Neuronal stem cell (in vitro differentiated cells): ENCODE data around the gene ZIC4.

Experiments used
- DNase-seq: peaks from one replicate; pipeline ENCODE4 v3.0.0-alpha.2; 2013; ENCODE audit warnings: low spot score
- H2AFZ ChIP-seq: one replicate; pipeline ENCODE4 v1.6.1; 2013; ENCODE audit warnings: mild to moderate bottlenecking, low read length, inconsistent platforms
- H2AK5ac ChIP-seq: 2 replicates; pipeline ENCODE4 v1.6.1; 2013; ENCODE audit warnings: low read depth, mild to moderate bottlenecking, inconsistent platforms, low read length, moderate library complexity, mixed read lengths
- H2BK120ac ChIP-seq: 2 replicates; pipeline ENCODE4 v1.6.1; 2013; ENCODE audit warnings: low read depth, mild to moderate bottlenecking, inconsistent platforms, low read length, moderate library complexity, mixed read lengths
- H2BK12ac ChIP-seq: one replicate; pipeline ENCODE4 v1.6.1; 2013; ENCODE audit warnings: low read length, inconsistent platforms
- H2BK15ac ChIP-seq: 2 replicates; pipeline ENCODE4 v1.6.1; 2013; ENCODE audit warnings: mild to moderate bottlenecking, low read length, inconsistent platforms, mixed read lengths
- H2BK5ac ChIP-seq: one replicate; pipeline ENCODE4 v1.6.1; 2013; ENCODE audit warnings: inconsistent platforms, mild to moderate bottlenecking, low read length, moderate library complexity
- H3K14ac ChIP-seq: one replicate; pipeline ENCODE4 v1.6.1; 2013; ENCODE audit warnings: low read length, inconsistent platforms
- H3K18ac ChIP-seq: 2 replicates; pipeline ENCODE4 v1.6.1; 2013; ENCODE audit warnings: low read length, inconsistent platforms
- H3K23ac ChIP-seq: 2 replicates; pipeline ENCODE4 v1.6.1; 2013; ENCODE audit warnings: low read depth, mild to moderate bottlenecking, mixed read lengths, low read length, inconsistent platforms; ENCODE audit not compliant: poor library complexity
- H3K27ac ChIP-seq: replicated peaks from 3 replicates; pipeline ENCODE4 v1.5.1; 2013; ENCODE audit warnings: low read length, inconsistent platforms
- H3K27me3 ChIP-seq, 3 experiments: 2 replicates each; pipeline ENCODE4 v1.6.1; 2013; ENCODE audit warnings: low read length in 3 of 3, mild to moderate bottlenecking in 2 of 3, inconsistent platforms in 1 of 3, low read depth in 1 of 3, mixed read lengths in 1 of 3, moderate library complexity in 1 of 3; ENCODE audit not compliant: control insufficient read depth in 3 of 3, insufficient read depth in 3 of 3
- H3K36me3 ChIP-seq, 2 donors: replicated peaks in 1 of 2; 2 replicates each; pipeline ENCODE4 v1.6.1; 2013; ENCODE audit warnings: low read length in 2 of 2; ENCODE audit not compliant: control insufficient read depth in 2 of 2, insufficient read depth in 2 of 2
- H3K4ac ChIP-seq: 2 replicates; pipeline ENCODE4 v1.6.1; 2013; ENCODE audit warnings: inconsistent platforms, mild to moderate bottlenecking, low read length, moderate library complexity
- H3K4me1 ChIP-seq, 2 donors: 1 replicate in 1 of 2; 2 replicates in 1 of 2; pipeline ENCODE4 v1.6.1; 2013; ENCODE audit warnings: low read length in 2 of 2, low read depth in 1 of 2; ENCODE audit not compliant: control insufficient read depth in 2 of 2, insufficient read depth in 1 of 2
- H3K4me2 ChIP-seq: one replicate; pipeline ENCODE4 v1.6.1; 2013; ENCODE audit warnings: mild to moderate bottlenecking, low read length, inconsistent platforms; ENCODE audit not compliant: insufficient read depth, poor library complexity, severe bottlenecking
- H3K4me3 ChIP-seq, 2 donors: 2 replicates each; pipeline ENCODE4 v1.5.1; 2013; ENCODE audit warnings: low read length in 2 of 2, mild to moderate bottlenecking in 2 of 2, inconsistent platforms in 1 of 2, moderate library complexity in 1 of 2
- H3K79me1 ChIP-seq: one replicate; pipeline ENCODE4 v1.6.1; 2013; ENCODE audit warnings: low read depth, mild to moderate bottlenecking, inconsistent platforms, low read length, moderate library complexity
- H3K9ac ChIP-seq: one replicate; pipeline ENCODE4 v1.6.1; 2013; ENCODE audit warnings: mild to moderate bottlenecking, low read depth, low read length, inconsistent platforms; ENCODE audit not compliant: poor library complexity
- H3K9me3 ChIP-seq, 2 donors: replicated peaks in 1 of 2; 2 replicates each; pipeline versions ENCODE3 to v1.6.1; 2013; ENCODE audit warnings: low read length in 2 of 2, mild to moderate bottlenecking in 2 of 2, inconsistent platforms in 1 of 2, low read depth in 1 of 2, mixed read lengths in 1 of 2, moderate library complexity in 1 of 2; ENCODE audit not compliant: control insufficient read depth in 2 of 2, insufficient read depth in 1 of 2
- H4K8ac ChIP-seq: one replicate; pipeline ENCODE4 v1.6.1; 2013; ENCODE audit warnings: low read depth, mild to moderate bottlenecking, inconsistent platforms, low read length, moderate library complexity
- H4K91ac ChIP-seq: one replicate; pipeline ENCODE4 v1.6.1; 2013; ENCODE audit warnings: low read length, low read depth, mild to moderate bottlenecking, inconsistent platforms; ENCODE audit not compliant: poor library complexity
- WGBS, 2 donors: extraction: QIAGEN DNeasy Blood & Tissue Kit; methylation state at CpG; one replicate each; pipeline ENCODE4 v1.1.7; 2013; ENCODE audit warnings: missing lambda C conversion rate in 2 of 2, mixed read lengths in 1 of 2; ENCODE audit not compliant: insufficient read length in 2 of 2, insufficient replicate concordance in 1 of 2; ENCODE audit errors: extremely low coverage in 2 of 2; 5-methylcytosine and 5-hydroxymethylcytosine counted together

ZIC4 gene

GRCh38 chr3:147391781-147392624, 14.3 kb downstream of the ZIC4 start:
- H3K27me3 ChIP-seq = peaks cover 28 to 83% (median 49%) of the 10 kb centered on the region in 3 experiments
- H2BK120ac ChIP-seq = no peak overlapping the region
- H3K9ac ChIP-seq = peak overlapping the region; percentile 70
- DNase-seq = peak; percentile 83
- no peaks in the 10 kb centered on the region for H3K79me1 ChIP-seq
- no peak overlapping the region for H4K8ac ChIP-seq
- H3K14ac ChIP-seq = no peak overlapping the region
- H3K4me1 ChIP-seq = peaks cover 28 to 30% of the 10 kb centered on the region in 2 donors
- peak overlapping the region; percentile 89 for H2AFZ ChIP-seq
- H2BK5ac ChIP-seq = no peak overlapping the region
- WGBS, 2 donors = no CpG with 5 or more reads among the region's 51 CpGs
- H2AK5ac ChIP-seq = no peak overlapping the region
- peaks cover 3 to 27% of the 10 kb centered on the region in 2 donors for H3K9me3 ChIP-seq
- H2BK15ac ChIP-seq = no peak overlapping the region
- H3K4ac ChIP-seq = no peak overlapping the region
- H3K23ac ChIP-seq = no peak overlapping the region
- peak overlapping the region; percentile 83 for H3K18ac ChIP-seq
- H3K36me3 ChIP-seq = no peaks in the 10 kb centered on the region
- peak overlapping the region; percentile 82 for H3K4me2 ChIP-seq
- peak overlapping the region; percentile 77 for H2BK12ac ChIP-seq
- H3K27ac ChIP-seq = peak overlapping the region; percentile 36
- peak overlapping the region; percentile 77 to 79 for H3K4me3 ChIP-seq
- no peak overlapping the region for H4K91ac ChIP-seq

DNA sequence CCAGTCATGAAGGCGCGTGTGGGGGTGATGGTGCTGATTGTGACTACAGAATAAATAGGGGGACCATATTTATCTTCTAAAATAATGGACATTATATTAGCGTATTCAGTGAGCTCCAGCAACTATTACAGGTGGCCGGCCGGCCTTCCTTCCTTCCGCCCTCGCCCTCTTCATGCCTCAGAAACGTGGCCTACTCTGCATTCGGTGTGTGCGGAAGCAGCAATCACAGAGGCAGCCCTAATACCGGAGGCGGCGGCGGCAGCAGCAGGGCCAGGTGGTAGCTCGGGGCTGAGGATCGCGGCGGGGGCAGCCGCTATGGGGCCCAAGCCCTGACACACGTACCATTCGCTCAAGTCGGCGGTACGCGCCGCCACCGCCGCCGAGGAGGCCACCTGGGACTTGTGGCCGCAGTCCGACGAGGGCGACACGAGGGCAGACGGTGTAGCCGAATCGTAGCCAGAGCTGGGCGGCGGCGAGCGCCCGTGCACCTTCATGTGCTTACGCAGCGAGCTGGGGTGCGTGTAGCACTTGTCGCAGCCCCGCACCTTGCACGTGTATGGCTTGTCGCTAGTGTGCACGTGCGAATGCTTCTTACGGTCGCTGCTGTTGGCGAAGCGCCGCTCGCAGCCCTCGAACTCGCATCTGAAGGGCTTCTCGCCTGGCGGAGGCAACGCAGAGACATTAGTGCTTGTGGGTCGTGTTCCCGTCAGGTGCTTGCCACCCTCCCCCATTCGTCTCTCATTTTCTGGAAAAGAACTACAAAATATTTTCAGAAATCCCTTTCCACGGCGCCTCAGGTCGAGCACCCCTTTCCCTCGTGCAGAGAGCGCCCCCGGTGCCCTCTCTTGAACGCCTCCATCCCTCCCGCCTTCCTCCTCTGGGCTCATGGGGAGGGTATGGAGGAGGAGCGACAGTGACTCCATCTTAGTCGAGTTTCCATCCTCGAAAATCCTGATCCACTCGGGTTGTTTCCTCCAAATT, 15.5 kb downstream of the ZIC4 start:
- Histone ChIP-seq H3K4me2 (peak overlapping the region; percentile 49), H4K91ac (no peak overlapping the region), H3K9me3 (peaks cover 3 to 17% of the 10 kb centered on the region in 2 donors), H3K14ac (no peak overlapping the region), H2AK5ac (peak overlapping the region; percentile 17), H2BK12ac (peak overlapping the region; percentile 43), H3K27ac (no peak overlapping the region), H3K18ac (peak overlapping the region; percentile 92), H3K36me3 (no peaks in the 10 kb centered on the region), H2BK120ac (peak overlapping the region; percentile 76), H3K27me3 (peaks cover 21 to 78% (median 60%) of the 10 kb centered on the region in 3 experiments), H2AFZ (no peak overlapping the region), H4K8ac (no peak overlapping the region), H3K4ac (no peak overlapping the region), H3K23ac (peak overlapping the region; percentile 90), H3K4me1 (peaks cover 24 to 37% of the 10 kb centered on the region in 2 donors), H3K4me3 (peak overlapping the region in 1 of 2 donors; percentile 25), H3K79me1 (no peaks in the 10 kb centered on the region), H3K9ac (peak overlapping the region; percentile 46), H2BK15ac (peak overlapping the region; percentile 84), H2BK5ac (peak overlapping the region; percentile 92)
- no CpG with 5 or more reads among the region's 77 CpGs for WGBS, 2 donors
- no peak for DNase-seq

DNA sequence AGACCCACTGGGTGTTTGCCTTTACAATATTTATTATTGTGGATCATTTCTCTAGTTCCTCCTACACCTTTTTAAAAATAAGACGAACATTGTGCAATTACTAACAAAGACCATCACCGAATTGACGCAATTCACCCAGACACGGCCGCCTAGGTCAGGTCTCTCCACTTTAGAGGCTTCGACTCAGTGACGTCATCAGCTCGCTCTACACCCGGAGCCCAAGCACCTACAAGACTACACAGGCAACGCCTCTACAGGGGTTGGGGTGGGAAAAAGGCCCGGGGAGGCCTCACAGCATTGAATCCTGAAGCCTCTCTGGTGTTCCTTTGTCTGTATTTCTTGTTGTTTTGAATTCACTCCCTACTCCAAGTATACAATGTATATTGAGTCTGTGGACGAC, 16.6 kb downstream of the ZIC4 start:
- H3K9ac ChIP-seq = no peak overlapping the region
- no peak overlapping the region for H3K4me3 ChIP-seq
- peaks cover 3 to 10% of the 10 kb centered on the region in 2 donors for H3K9me3 ChIP-seq
- H2BK12ac ChIP-seq = no peak overlapping the region
- H3K4me2 ChIP-seq = no peak overlapping the region
- H3K4ac ChIP-seq = no peak overlapping the region
- no peak overlapping the region for H3K23ac ChIP-seq
- H4K91ac ChIP-seq = no peak overlapping the region
- H2AK5ac ChIP-seq = no peak overlapping the region
- no peak overlapping the region for H3K18ac ChIP-seq
- H3K79me1 ChIP-seq = no peaks in the 10 kb centered on the region
- H3K27me3 ChIP-seq = peaks cover 15 to 78% (median 72%) of the 10 kb centered on the region in 3 experiments
- H3K14ac ChIP-seq = no peak overlapping the region
- no peak overlapping the region for H2BK5ac ChIP-seq
- H3K27ac ChIP-seq = no peak overlapping the region
- H2BK15ac ChIP-seq = no peak overlapping the region
- peaks cover 25 to 37% of the 10 kb centered on the region in 2 donors for H3K4me1 ChIP-seq
- H3K36me3 ChIP-seq = no peaks in the 10 kb centered on the region
- H2BK120ac ChIP-seq = no peak overlapping the region
- WGBS, 2 donors = no CpG with 5 or more reads among the region's 12 CpGs
- no peak overlapping the region for H2AFZ ChIP-seq
- no peak for DNase-seq
- H4K8ac ChIP-seq = no peak overlapping the region
